ENCODE results near the gene CD99L2. TPM values are rescaled to one million over a fixed set of nuclear protein-coding genes. Genes with fewer than 3 reads are reported as not detected.

The CD99L2 gene
- total RNA-seq, 5 donors from 2014 or later (not counting 1 experiment from before 2014, with no cell fraction given): 11.1 to 20.0 (median 18.3) TPM

DNA sequence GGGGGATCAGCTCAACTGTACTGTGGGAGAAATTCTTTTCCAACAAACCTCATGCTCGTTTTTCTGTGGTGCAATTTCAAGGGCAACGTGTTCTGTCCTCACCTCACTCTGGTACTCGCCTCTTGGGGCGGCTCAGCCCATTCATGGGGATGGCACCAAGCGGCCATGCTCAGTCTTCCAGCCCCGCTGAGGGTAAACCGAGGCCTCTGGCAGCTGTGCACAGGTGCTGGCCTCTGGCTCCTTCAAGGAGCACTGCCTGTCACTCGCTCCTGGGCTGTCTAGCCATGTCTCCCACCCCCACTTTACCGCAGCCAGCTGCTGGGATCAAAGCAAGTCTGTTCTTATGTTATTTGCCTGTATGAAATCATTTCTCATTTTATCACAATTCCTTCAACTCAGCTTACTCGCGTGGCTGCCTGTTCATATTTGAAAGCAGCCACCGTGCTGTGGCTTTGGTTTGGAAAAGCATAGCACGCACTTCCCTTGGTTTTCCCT lies 135.1 kb downstream of the CD99L2 start:
- H3K9me3 Mint-ChIP-seq: no peaks in the 10 kb centered on the region
- no peak for DNase-seq
- Histone ChIP-seq H3K4me3 (ENCODE audit: control insufficient read depth in 1 of 2, extremely low read depth in 1 of 2, low read length in 1 of 2) (no peak overlapping the region), H3K27me3 (replicated peaks in 1 of 2; ENCODE audit: control insufficient read depth in 2 of 2, extremely low read depth in 1 of 2, insufficient read depth in 2 of 2, low read length in 1 of 2) (no peaks in the 10 kb centered on the region), H3K9me3 (no peaks in the 10 kb centered on the region), H3K36me3 (ENCODE audit: control insufficient read depth in 2 of 2, extremely low read depth in 1 of 2, insufficient read depth in 1 of 2, low read length in 1 of 2) (peaks cover 5 to 12% of the 10 kb centered on the region in 2 donors), H3K4me1 (ENCODE audit: control insufficient read depth in 1 of 2, extremely low read depth in 1 of 2, insufficient read depth in 2 of 2, low read length in 2 of 2) (no peaks in the 10 kb centered on the region), H3K27ac (ENCODE audit: low read length) (no peak overlapping the region)
- H3K27ac Mint-ChIP-seq: no peak overlapping the region
- ChIA-PET POLR2A (no interaction called here), CTCF (no interaction called here)
- H3K36me3 Mint-ChIP-seq: peaks cover 10% of the 10 kb centered on the region
- no peaks in the 10 kb centered on the region for H3K4me1 Mint-ChIP-seq
- 77% methylated on average over 3 of the region's 13 CpGs for WGBS (ENCODE audit: insufficient coverage)
- no peak for ATAC-seq (replicated peaks in 1 of 4)
- H3K4me3 Mint-ChIP-seq: no peak overlapping the region
- no peaks in the 10 kb centered on the region for H3K27me3 Mint-ChIP-seq

GRCh38 chrX:150762258-150763165 lies 136.0 kb downstream of the CD99L2 start:
- Mint-ChIP-seq H3K27me3 (no peaks in the 10 kb centered on the region), H3K9me3 (no peaks in the 10 kb centered on the region), H3K36me3 (peaks cover 14% of the 10 kb centered on the region), H3K4me3 (no peak overlapping the region), H3K27ac (no peak overlapping the region), H3K4me1 (no peaks in the 10 kb centered on the region)
- Histone ChIP-seq H3K4me3 (ENCODE audit: control insufficient read depth in 1 of 2, extremely low read depth in 1 of 2, low read length in 1 of 2) (no peak overlapping the region), H3K9me3 (no peaks in the 10 kb centered on the region), H3K4me1 (ENCODE audit: control insufficient read depth in 1 of 2, extremely low read depth in 1 of 2, insufficient read depth in 2 of 2, low read length in 2 of 2) (no peaks in the 10 kb centered on the region), H3K27ac (ENCODE audit: low read length) (no peak overlapping the region), H3K27me3 (replicated peaks in 1 of 2; ENCODE audit: control insufficient read depth in 2 of 2, extremely low read depth in 1 of 2, insufficient read depth in 2 of 2, low read length in 1 of 2) (no peaks in the 10 kb centered on the region), H3K36me3 (ENCODE audit: control insufficient read depth in 2 of 2, extremely low read depth in 1 of 2, insufficient read depth in 1 of 2, low read length in 1 of 2) (peaks cover 5 to 16% of the 10 kb centered on the region in 2 donors)
- DNase-seq: no peak
- WGBS (ENCODE audit: insufficient coverage): 98% methylated on average over 7 of the region's 36 CpGs
- ChIA-PET POLR2A (no interaction called here), CTCF (no interaction called here)
- ATAC-seq (replicated peaks in 1 of 4): no peak

DNA sequence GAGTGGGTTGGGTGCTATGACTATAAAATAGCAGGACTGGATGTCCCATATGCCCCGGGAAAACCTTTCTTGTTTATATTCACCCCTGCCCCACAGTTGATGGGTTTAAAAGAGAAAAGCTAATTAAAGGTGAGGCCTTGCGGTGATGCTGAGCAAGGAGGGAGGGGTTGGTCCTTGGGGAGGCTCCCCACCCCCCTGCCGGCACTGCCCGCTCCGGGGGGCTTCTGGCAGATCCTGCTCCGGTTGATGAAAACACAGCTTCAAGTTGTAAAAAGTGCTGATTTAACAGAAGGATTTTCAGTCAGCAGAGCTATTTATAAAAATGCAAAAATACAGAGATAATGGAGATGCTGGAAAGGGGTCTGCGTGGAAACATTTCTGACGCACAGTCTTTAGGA lies 136.7 kb downstream of the CD99L2 start:
- Mint-ChIP-seq H3K9me3 (no peaks in the 10 kb centered on the region), H3K4me1 (no peaks in the 10 kb centered on the region), H3K27ac (no peak overlapping the region), H3K36me3 (peaks cover 21% of the 10 kb centered on the region), H3K4me3 (no peak overlapping the region), H3K27me3 (peaks cover 0 to 5% of the 10 kb centered on the region in 2 donors)
- no peak for DNase-seq
- ChIA-PET CTCF (no interaction called here), POLR2A (no interaction called here)
- no peak for ATAC-seq (replicated peaks in 1 of 4)
- no peak overlapping the region for H3K4me3 ChIP-seq (ENCODE audit: control insufficient read depth in 1 of 2, extremely low read depth in 1 of 2, low read length in 1 of 2)
- H3K36me3 ChIP-seq (ENCODE audit: control insufficient read depth in 2 of 2, extremely low read depth in 1 of 2, insufficient read depth in 1 of 2, low read length in 1 of 2): peaks cover 5 to 20% of the 10 kb centered on the region in 2 donors
- no peaks in the 10 kb centered on the region for H3K4me1 ChIP-seq (ENCODE audit: control insufficient read depth in 1 of 2, extremely low read depth in 1 of 2, insufficient read depth in 2 of 2, low read length in 2 of 2)
- no peaks in the 10 kb centered on the region for H3K27me3 ChIP-seq (replicated peaks in 1 of 2; ENCODE audit: control insufficient read depth in 2 of 2, extremely low read depth in 1 of 2, insufficient read depth in 2 of 2, low read length in 1 of 2)
- WGBS (ENCODE audit: insufficient coverage): 100% methylated on average over 2 of the region's 8 CpGs
- no peak overlapping the region for H3K27ac ChIP-seq (ENCODE audit: low read length)
- H3K9me3 ChIP-seq: no peaks in the 10 kb centered on the region

DNA sequence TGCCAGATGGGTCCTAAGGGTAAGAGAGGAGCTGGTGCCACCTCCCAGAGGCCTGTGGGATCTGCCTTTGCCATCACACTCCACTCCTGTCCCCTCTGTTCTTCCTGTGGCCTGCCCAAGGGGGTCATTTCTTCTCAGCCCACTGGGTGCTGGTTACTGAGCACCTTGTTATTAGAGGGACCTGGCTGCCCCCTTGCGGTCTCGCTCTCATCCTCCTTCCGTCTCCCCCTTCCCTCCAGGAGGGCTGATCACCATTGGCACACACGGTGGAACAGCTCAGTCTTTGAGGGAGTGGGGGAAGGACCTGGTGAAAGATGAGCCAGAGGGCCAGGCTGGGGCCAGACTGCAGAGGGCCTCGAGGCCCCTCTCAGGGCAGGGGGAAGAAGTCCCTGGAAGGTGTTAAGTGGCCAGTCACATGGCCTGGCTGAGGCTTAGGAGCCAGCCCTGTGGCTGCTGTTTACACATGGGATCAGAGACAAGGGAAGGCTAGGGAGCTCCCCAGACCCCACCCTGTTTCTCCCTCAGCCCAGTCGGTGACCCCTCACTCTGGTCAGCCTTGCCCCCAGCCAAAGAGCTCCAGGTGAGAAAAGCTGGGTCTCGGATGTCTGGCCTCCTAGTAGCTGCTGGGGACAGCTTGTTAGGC lies 137.2 kb downstream of the CD99L2 start:
- no peaks in the 10 kb centered on the region for H3K9me3 ChIP-seq
- peaks cover 21% of the 10 kb centered on the region for H3K36me3 Mint-ChIP-seq
- H3K27ac ChIP-seq (ENCODE audit: low read length): no peak overlapping the region
- no peak overlapping the region for H3K27ac Mint-ChIP-seq
- POLR2A ChIA-PET: interaction anchor here (0.6 kb wide), 2 partner anchors 185 to 398 kb away, joined by 3 read pairs; no protein-coding TSS in a partner anchor
- H3K27me3 Mint-ChIP-seq: peaks cover 0 to 5% of the 10 kb centered on the region in 2 donors
- no peak overlapping the region for H3K4me3 ChIP-seq (ENCODE audit: control insufficient read depth in 1 of 2, extremely low read depth in 1 of 2, low read length in 1 of 2)
- H3K27me3 ChIP-seq (replicated peaks in 1 of 2; ENCODE audit: control insufficient read depth in 2 of 2, extremely low read depth in 1 of 2, insufficient read depth in 2 of 2, low read length in 1 of 2): no peaks in the 10 kb centered on the region
- H3K4me3 Mint-ChIP-seq: no peak overlapping the region
- no peak for ATAC-seq (replicated peaks in 1 of 4)
- peaks cover 7 to 20% of the 10 kb centered on the region in 2 donors for H3K36me3 ChIP-seq (ENCODE audit: control insufficient read depth in 2 of 2, extremely low read depth in 1 of 2, insufficient read depth in 1 of 2, low read length in 1 of 2)
- no peaks in the 10 kb centered on the region for H3K4me1 ChIP-seq (ENCODE audit: control insufficient read depth in 1 of 2, extremely low read depth in 1 of 2, insufficient read depth in 2 of 2, low read length in 2 of 2)
- CTCF ChIA-PET: no interaction called here
- DNase-seq: no peak
- no peaks in the 10 kb centered on the region for H3K4me1 Mint-ChIP-seq
- no CpG with 5 or more reads among the region's 7 CpGs for WGBS (ENCODE audit: insufficient coverage)
- H3K9me3 Mint-ChIP-seq: no peaks in the 10 kb centered on the region

- H3K9me3 ChIP-seq: no peaks in the 10 kb centered on the region
- no CpG with 5 or more reads among the region's 22 CpGs for WGBS (ENCODE audit: insufficient coverage)
- Mint-ChIP-seq H3K4me3 (no peak overlapping the region), H3K4me1 (peaks cover 0 to 4% (median 0%) of the 10 kb centered on the region in 3 donors), H3K27me3 (peaks cover 0 to 5% of the 10 kb centered on the region in 2 donors), H3K36me3 (peaks cover 28% of the 10 kb centered on the region), H3K9me3 (no peaks in the 10 kb centered on the region), H3K27ac (no peak overlapping the region)
- POLR2A ChIA-PET: no interaction called here
- DNase-seq (no peak), ATAC-seq (replicated peaks in 1 of 4) (no peak)
- H3K36me3 ChIP-seq (ENCODE audit: control insufficient read depth in 2 of 2, extremely low read depth in 1 of 2, insufficient read depth in 1 of 2, low read length in 1 of 2): peaks cover 11 to 18% of the 10 kb centered on the region in 2 donors
- CTCF ChIA-PET: no interaction called here
- H3K27me3 ChIP-seq (replicated peaks in 1 of 2; ENCODE audit: control insufficient read depth in 2 of 2, extremely low read depth in 1 of 2, insufficient read depth in 2 of 2, low read length in 1 of 2): no peaks in the 10 kb centered on the region
- H3K4me3 ChIP-seq (ENCODE audit: control insufficient read depth in 1 of 2, extremely low read depth in 1 of 2, low read length in 1 of 2): no peak overlapping the region
- H3K4me1 ChIP-seq (ENCODE audit: control insufficient read depth in 1 of 2, extremely low read depth in 1 of 2, insufficient read depth in 2 of 2, low read length in 2 of 2): peaks cover 0 to 2% of the 10 kb centered on the region in 2 experiments
- no peak overlapping the region for H3K27ac ChIP-seq (ENCODE audit: low read length)
Measured at GRCh38 chrX:150759568-150760416, 138.7 kb downstream of the CD99L2 start.

DNA sequence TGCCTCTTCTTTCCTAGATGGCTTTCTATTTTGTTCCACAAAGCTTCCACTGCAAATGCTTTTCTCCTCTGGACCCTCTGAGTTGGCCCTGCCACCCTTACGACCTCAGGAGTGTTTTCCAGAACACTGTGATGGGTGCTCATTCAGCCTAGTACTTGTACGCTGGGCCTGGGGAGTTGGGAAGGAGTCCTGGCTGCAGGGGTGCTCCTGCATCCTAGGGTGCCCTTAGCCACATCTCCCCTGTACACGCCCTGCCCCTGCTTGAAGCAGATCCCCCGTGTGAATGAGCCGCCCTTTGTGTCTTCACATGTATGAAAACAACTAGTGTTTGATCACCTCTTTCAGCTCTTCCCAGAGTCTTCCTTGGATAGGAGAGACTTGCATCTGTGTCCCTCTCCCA lies 141.1 kb downstream of the CD99L2 start:
- Mint-ChIP-seq H3K27me3 (peaks cover 0 to 5% of the 10 kb centered on the region in 2 donors), H3K4me1 (peaks cover 0 to 4% (median 0%) of the 10 kb centered on the region in 3 donors), H3K36me3 (peaks cover 31% of the 10 kb centered on the region), H3K9me3 (no peaks in the 10 kb centered on the region), H3K4me3 (no peak overlapping the region), H3K27ac (no peak overlapping the region)
- no peak for DNase-seq
- no peak overlapping the region for H3K27ac ChIP-seq (ENCODE audit: low read length)
- no peak overlapping the region for H3K4me3 ChIP-seq (ENCODE audit: control insufficient read depth in 1 of 2, extremely low read depth in 1 of 2, low read length in 1 of 2)
- CTCF ChIA-PET: no interaction called here
- H3K4me1 ChIP-seq (ENCODE audit: control insufficient read depth in 1 of 2, extremely low read depth in 1 of 2, insufficient read depth in 2 of 2, low read length in 2 of 2): peaks cover 0 to 2% of the 10 kb centered on the region in 2 experiments
- H3K27me3 ChIP-seq (replicated peaks in 1 of 2; ENCODE audit: control insufficient read depth in 2 of 2, extremely low read depth in 1 of 2, insufficient read depth in 2 of 2, low read length in 1 of 2): no peaks in the 10 kb centered on the region
- POLR2A ChIA-PET: no interaction called here
- peaks cover 11 to 22% of the 10 kb centered on the region in 2 donors for H3K36me3 ChIP-seq (ENCODE audit: control insufficient read depth in 2 of 2, extremely low read depth in 1 of 2, insufficient read depth in 1 of 2, low read length in 1 of 2)
- no peak for ATAC-seq (replicated peaks in 1 of 4)
- no peaks in the 10 kb centered on the region for H3K9me3 ChIP-seq
- 100% methylated on average over 1 of the region's 5 CpGs for WGBS (ENCODE audit: insufficient coverage)

Measured in T-cell (primary cell).